Left lung (tissue), 10 donors: ENCODE results near the gene GLYATL3. TPM values are rescaled to one million over a fixed set of nuclear protein-coding genes. Genes with fewer than 3 reads are reported as not detected.
A peak's percentile ranks its signal among the peaks of the same experiment; 100 is the strongest.

Source experiments
- ATAC-seq: fragments of 200-7000 bp; cut with Tn5 transposase; one replicate; pipeline ENCODE4 v1.9.1; 2020; ENCODE audit warnings: moderate library complexity
- DNase-seq, 4 donors: peaks; one replicate each; pipeline ENCODE4 v3.0.0-alpha.2; 2013 to 2020
- H3K27ac ChIP-seq, 2 donors: fragments of 200-600 bp; sonication (generic) in 1 of 2; one replicate each; pipeline versions ENCODE4 v1.5.0 to v1.8.0; 2020 to 2021
- H3K27me3 ChIP-seq, 2 donors: fragments of 200-600 bp; sonication (generic) in 1 of 2; one replicate each; pipeline versions ENCODE4 v1.5.0 to v1.8.0; 2020 to 2021
- H3K36me3 ChIP-seq, 2 donors: fragments of 200-600 bp; sonication (generic) in 1 of 2; one replicate each; pipeline versions ENCODE4 v1.5.0 to v1.8.0; 2020 to 2021
- H3K4me1 ChIP-seq, 2 donors: fragments of 200-600 bp; one replicate each; pipeline ENCODE4 v1.8.0; 2021
- H3K4me3 ChIP-seq, 2 donors: fragments of 200-600 bp; sonication (generic) in 1 of 2; one replicate each; pipeline versions ENCODE4 v1.5.0 to v1.8.0; 2020 to 2021; ENCODE audit warnings: mild to moderate bottlenecking in 1 of 2
- H3K9me3 ChIP-seq, 2 donors: fragments of 200-600 bp; sonication (generic) in 1 of 2; one replicate each; pipeline versions ENCODE4 v1.5.0 to v1.8.0; 2020 to 2021
- CTCF ChIP-seq, 2 donors: fragments of 200-600 bp; sonication (generic) in 1 of 2; IDR thresholded peaks; one replicate each; pipeline versions ENCODE4 v1.5.0 to v1.8.0; 2021; ENCODE audit warnings: antibody characterized with exemption in 2 of 2
- intact Hi-C, 2 donors: fragments of 100-400 bp; cut with DNase I; formaldehyde crosslinking; loops; one replicate each; pipeline versions ENCODE4 v1.11.2 to v1.14.2; 2022
- polyA plus RNA-seq, 6 donors: library from polyadenylated mRNA; unstranded; fragments of 120-200 nt; gene quantifications; one replicate each; pipeline ENCODE4 v1.2.1, GENCODE V29; 2013; ENCODE audit not compliant: insufficient read length in 6 of 6
- total RNA-seq, 2 donors: library from RNA; stranded (reverse); fragmentation: NEBNext Ultra II Directional; extraction: Animal tissue kit (Norgen Biotek cat#: 25700); gene quantifications; one replicate each; pipeline ENCODE4 v1.2.1, GENCODE V29; 2021
- donor health status: DM: no; HTN: yes; CAD: no.
- donor health status: DM: no; HTN: no; CAD: no.

Gene GLYATL3
- total and polyA plus RNA-seq, 8 donors = not detected

GRCh38 chr6:49552596-49552995 is 52.9 kb downstream of the GLYATL3 start:
- no peak for TF ChIP-seq CTCF (IDR thresholded peaks at IDR 0.05)
- H3K4me1 ChIP-seq = peaks cover 0 to 18% of the 10 kb centered on the region in 2 donors
- no peaks in the 10 kb centered on the region for H3K36me3 ChIP-seq
- DNase-seq = no peak
- H3K9me3 ChIP-seq = no peaks in the 10 kb centered on the region
- intact Hi-C loops = no loop called here
- ATAC-seq = no peak
- H3K4me3 ChIP-seq = peak overlapping the region in 1 of 2 donors; percentile 40
- no peak overlapping the region for H3K27ac ChIP-seq
- H3K27me3 ChIP-seq = peaks cover 13 to 49% of the 10 kb centered on the region in 2 donors

- DNase-seq (no peak), ATAC-seq (no peak)
- no peak for TF ChIP-seq CTCF (IDR thresholded peaks at IDR 0.05)
- Histone ChIP-seq H3K4me1 (peaks cover 0 to 18% of the 10 kb centered on the region in 2 donors), H3K9me3 (no peaks in the 10 kb centered on the region), H3K27ac (no peak overlapping the region), H3K27me3 (peaks cover 13 to 49% of the 10 kb centered on the region in 2 donors), H3K4me3 (no peak overlapping the region), H3K36me3 (no peaks in the 10 kb centered on the region)
- intact Hi-C loops = no loop called here
Observed at GRCh38 chr6:49553384-49553783, 53.7 kb downstream of the GLYATL3 start.

GRCh38 chr6:49555951-49556350 is 56.2 kb downstream of the GLYATL3 start:
- Histone ChIP-seq H3K9me3 (no peaks in the 10 kb centered on the region), H3K27me3 (peaks cover 8 to 24% of the 10 kb centered on the region in 2 donors), H3K27ac (peak overlapping the region; percentile 16 to 65), H3K4me1 (peaks cover 0 to 9% of the 10 kb centered on the region in 2 donors), H3K36me3 (no peaks in the 10 kb centered on the region), H3K4me3 (no peak overlapping the region)
- TF ChIP-seq CTCF (IDR thresholded peaks at IDR 0.05) = no peak
- DNase-seq (no peak), ATAC-seq (no peak)
- intact Hi-C loops = no loop called here

GRCh38 chr6:49556429-49556837 is 56.7 kb downstream of the GLYATL3 start:
- peaks cover 5 to 19% of the 10 kb centered on the region in 2 donors for H3K27me3 ChIP-seq
- H3K36me3 ChIP-seq = no peaks in the 10 kb centered on the region
- intact Hi-C loops = no loop called here
- ATAC-seq (peak; percentile 92), DNase-seq (peak in 1 of 4 donors; percentile 66)
- H3K27ac ChIP-seq = peak overlapping the region; percentile 65 to 67
- no peak overlapping the region for H3K4me3 ChIP-seq
- H3K4me1 ChIP-seq = peaks cover 0 to 4% of the 10 kb centered on the region in 2 donors
- no peaks in the 10 kb centered on the region for H3K9me3 ChIP-seq
- no peak for TF ChIP-seq CTCF (IDR thresholded peaks at IDR 0.05)

- H3K4me1 ChIP-seq = no peaks in the 10 kb centered on the region
- H3K27ac ChIP-seq = peak overlapping the region; percentile 65 to 67
- peaks cover 4 to 12% of the 10 kb centered on the region in 2 donors for H3K27me3 ChIP-seq
- no peaks in the 10 kb centered on the region for H3K9me3 ChIP-seq
- ATAC-seq (peak; percentile 80), DNase-seq (no peak)
- TF ChIP-seq CTCF (IDR thresholded peaks at IDR 0.05) = no peak
- intact Hi-C loops = no loop called here
- H3K4me3 ChIP-seq = no peak overlapping the region
- no peaks in the 10 kb centered on the region for H3K36me3 ChIP-seq
Observed at GRCh38 chr6:49557177-49557576, 57.5 kb downstream of the GLYATL3 start.
